CD4-positive, alpha-beta T cell treated with Interleukin-17A for 4 hours (primary cell): ENCODE results near the gene SYT2.
"Not testable (repeated sequence)": the region's sequence is repeated elsewhere in the genome, so short reads cannot be mapped to it uniquely, and the experiment has no call there.

Experiments
- DNase-seq: peaks from one replicate; pipeline ENCODE4 v3.0.0-alpha.2; 2020; ENCODE audit warnings: mixed read lengths

SYT2 gene

DNA sequence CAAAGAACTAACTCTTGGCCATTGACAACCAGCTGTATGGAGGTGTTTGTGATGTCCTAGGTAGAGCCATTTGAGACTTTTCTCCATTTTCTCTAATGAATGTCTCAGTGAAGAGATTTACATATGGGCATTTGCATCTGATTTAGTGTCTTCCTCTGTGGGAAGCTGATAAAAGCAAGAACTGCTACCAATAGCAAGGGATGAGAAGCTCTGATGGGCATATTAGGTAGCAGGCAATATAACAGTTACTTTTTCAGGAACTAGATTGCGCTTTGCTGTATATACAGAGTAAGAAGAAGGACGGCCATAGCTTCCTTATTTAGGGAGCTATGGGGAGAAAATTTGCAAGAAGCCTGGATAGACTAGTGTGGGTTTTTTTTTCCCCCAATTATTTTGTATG, 169.4 kb downstream of the SYT2 start:
- DNase-seq, result not testable (repeated sequence)
